Right lobe of liver (tissue), 4 donors: ENCODE results near the gene ADGRF1.
"Not testable (repeated sequence)": the region's sequence is repeated elsewhere in the genome, so short reads cannot be mapped to it uniquely, and the experiment has no call there.

Source experiments
- CTCF ChIP-seq, 4 donors: fragments of 200-600 bp in 3 of 4; fragments of 450-650 bp in 1 of 4; IDR thresholded peaks; one replicate each; pipeline versions ENCODE4 v1.5.1 to v1.8.0; 2016 to 2022; ENCODE audit warnings: antibody characterized with exemption in 4 of 4, mild to moderate bottlenecking in 2 of 4
- POLR2A ChIP-seq: fragments of 450-650 bp; IDR thresholded peaks from one replicate; pipeline ENCODE4 v1.6.1; 2017; ENCODE audit warnings: antibody characterized with exemption, mild to moderate bottlenecking
- donor health status: DM: no; HTN: no; CAD: no.
- donor health status: DM: no; HTN: no; CAD: no.
- donor health status: DM: no; HTN: yes; CAD: no.

GRCh38 chr6:46992391-46992790, 49.7 kb downstream of the ADGRF1 start:
- not testable (repeated sequence) for TF ChIP-seq CTCF (IDR thresholded peaks at IDR 0.05); POLR2A
